Smooth muscle cell (in vitro differentiated cells): ENCODE data around the gene ITPRIP. TPM values are rescaled to one million over a fixed set of nuclear protein-coding genes. Genes with fewer than 3 reads are reported as not detected.
A peak's percentile ranks its signal among the peaks of the same experiment; 100 is the strongest.

Source experiments
- DNase-seq: peaks from one replicate; lab custom pipeline; 2025; ENCODE audit not compliant: unreplicated experiment; lab: John Stamatoyannopoulos, UW
- H2AFZ ChIP-seq: fragments of 200-600 bp; sonication (generic); 2 replicates; pipeline ENCODE4 v1.6.0; 2016; ENCODE audit warnings: antibody characterized with exemption, low read depth, mild to moderate bottlenecking
- H3F3A ChIP-seq: fragments of 200-600 bp; sonication (generic); 2 replicates; pipeline ENCODE4 v1.6.0; 2017; ENCODE audit warnings: antibody characterized with exemption, low read depth
- H3K27ac ChIP-seq: fragments of 200-600 bp; sonication (generic); 2 replicates; pipeline ENCODE4 v1.5.1; 2016; ENCODE audit warnings: low read depth, mild to moderate bottlenecking
- H3K27me3 ChIP-seq: fragments of 200-600 bp; sonication (generic); 2 replicates; pipeline ENCODE4 v1.6.1; 2016; ENCODE audit warnings: low read depth, mild to moderate bottlenecking
- H3K36me3 ChIP-seq: fragments of 200-600 bp; sonication (generic); 2 replicates; pipeline ENCODE4 v1.5.1; 2016; ENCODE audit warnings: low read depth
- H3K4me1 ChIP-seq: fragments of 200-600 bp; sonication (generic); 2 replicates; pipeline ENCODE4 v1.5.1; 2016; ENCODE audit warnings: low read depth
- H3K4me2 ChIP-seq: fragments of 200-600 bp; sonication (generic); 2 replicates; pipeline ENCODE4 v1.6.0; 2016; ENCODE audit warnings: mild to moderate bottlenecking
- H3K4me3 ChIP-seq: fragments of 200-600 bp; sonication (generic); 2 replicates; pipeline ENCODE4 v1.5.1; 2016; ENCODE audit warnings: mild to moderate bottlenecking
- H3K79me2 ChIP-seq: fragments of 200-600 bp; sonication (generic); 2 replicates; pipeline ENCODE4 v1.6.0; 2016; ENCODE audit warnings: low read depth, mild to moderate bottlenecking
- H3K9ac ChIP-seq: fragments of 200-600 bp; sonication (generic); 2 replicates; pipeline ENCODE4 v1.6.0; 2016; ENCODE audit warnings: low read depth
- H3K9me3 ChIP-seq: fragments of 200-600 bp; sonication (generic); replicated peaks from 2 replicates; pipeline ENCODE4 v1.5.1; 2016; ENCODE audit warnings: low read depth
- H4K20me1 ChIP-seq: fragments of 200-600 bp; sonication (generic); 2 replicates; pipeline ENCODE4 v1.6.0; 2016; ENCODE audit warnings: low read depth
- CTCF ChIP-seq: fragments of 200-600 bp; sonication (generic); IDR thresholded peaks from 2 replicates; pipeline ENCODE4 v1.5.1; 2017; ENCODE audit warnings: borderline replicate concordance, mild to moderate bottlenecking, antibody characterized with exemption; ENCODE audit not compliant: insufficient read depth, poor library complexity, severe bottlenecking
- WGBS: methylation state at CpG from one replicate; pipeline ENCODE4 v1.1.7; 2016; ENCODE audit warnings: low lambda C conversion rate; 5-methylcytosine and 5-hydroxymethylcytosine counted together
- polyA plus RNA-seq: library from polyadenylated mRNA; unstranded; fragments of >200 nt; fragmentation: Nextera tagmentation; extraction: Ambion mirVana; gene quantifications from 2 replicates; pipeline ENCODE4 v1.2.1, GENCODE V29; 2016
- total RNA-seq: library from RNA; depleted of rRNA; stranded (reverse); fragments of >200 nt; gene quantifications from 2 replicates; pipeline ENCODE4 v1.2.3, GENCODE V29; 2014

The ITPRIP gene
- total and polyA plus RNA-seq, 2 experiments from 2014 or later = 33.6 to 59.3 TPM

DNA sequence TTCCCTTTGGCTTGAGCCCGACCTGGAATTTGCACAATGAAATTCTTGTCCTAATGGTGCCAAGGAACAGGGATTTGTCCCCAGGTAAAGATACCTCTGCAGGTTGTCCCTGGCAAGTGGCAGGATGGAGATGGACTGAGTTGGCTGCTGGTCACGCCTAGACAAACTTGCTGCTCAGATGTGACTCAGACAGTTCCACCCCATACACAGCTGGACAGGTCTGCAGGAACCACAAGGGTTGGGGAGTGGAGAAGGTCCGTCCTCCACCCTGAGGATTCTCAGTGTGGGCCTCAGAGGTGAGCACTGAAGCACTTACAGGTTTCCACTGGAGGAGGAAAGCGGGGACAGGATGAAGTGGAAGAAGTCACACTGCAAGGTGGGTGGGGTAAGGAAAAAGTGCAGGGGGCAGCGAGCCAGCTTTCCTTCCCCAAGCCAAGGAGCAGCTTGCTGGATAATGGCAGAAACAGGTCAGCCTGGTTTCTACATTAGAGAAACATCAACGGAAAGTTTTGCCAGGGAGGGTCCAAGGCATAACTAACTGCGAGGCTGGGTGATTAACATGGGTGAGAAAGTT is 20.5 kb downstream of the ITPRIP start:
- H3K27me3 ChIP-seq = no peaks in the 10 kb centered on the region
- no peak for DNase-seq
- WGBS = 81% methylated on average over 7 of the region's 7 CpGs
- H3K27ac ChIP-seq = peak overlapping the region; percentile 53
- H2AFZ ChIP-seq = no peak overlapping the region
- H3K36me3 ChIP-seq = peaks cover 6% of the 10 kb centered on the region
- H3F3A ChIP-seq = peaks cover 12% of the 10 kb centered on the region
- no peak for TF ChIP-seq CTCF
- H3K4me2 ChIP-seq = peak overlapping the region; percentile 37
- no peak overlapping the region for H3K9ac ChIP-seq
- no peak overlapping the region for H3K4me3 ChIP-seq
- peaks cover 96% of the 10 kb centered on the region for H3K79me2 ChIP-seq
- peaks cover 6% of the 10 kb centered on the region for H3K4me1 ChIP-seq
- no peaks in the 10 kb centered on the region for H3K9me3 ChIP-seq
- peaks cover 100% of the 10 kb centered on the region for H4K20me1 ChIP-seq

DNA sequence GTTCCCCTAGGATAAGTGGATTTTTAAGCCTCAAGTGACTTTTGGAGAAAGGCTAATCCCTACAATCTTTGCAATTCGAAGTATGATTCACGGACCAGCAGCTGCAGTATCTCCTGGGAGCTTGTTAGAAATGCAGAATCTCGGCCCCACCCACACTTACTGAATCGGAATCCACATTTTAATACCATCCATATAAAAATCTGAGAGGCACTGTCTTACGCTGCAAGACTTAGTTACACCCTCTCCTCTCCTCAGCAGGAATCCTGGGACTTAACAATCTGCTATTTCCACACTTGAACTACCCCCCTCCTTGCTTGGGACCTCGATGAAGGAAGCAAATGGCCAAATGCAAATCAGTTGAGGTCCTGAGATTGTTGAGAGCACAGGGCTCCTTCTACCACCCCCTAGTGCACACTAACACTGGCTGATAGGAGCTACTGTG is 21.0 kb downstream of the ITPRIP start:
- Histone ChIP-seq H3K9ac (no peak overlapping the region), H3K9me3 (no peaks in the 10 kb centered on the region), H2AFZ (no peak overlapping the region), H3K27ac (peak overlapping the region; percentile 53), H4K20me1 (peaks cover 100% of the 10 kb centered on the region), H3K4me1 (peaks cover 6% of the 10 kb centered on the region), H3K4me3 (no peak overlapping the region), H3K36me3 (peaks cover 6% of the 10 kb centered on the region), H3K27me3 (no peaks in the 10 kb centered on the region), H3K4me2 (peak overlapping the region; percentile 37), H3K79me2 (peaks cover 96% of the 10 kb centered on the region), H3F3A (peaks cover 12% of the 10 kb centered on the region)
- TF ChIP-seq CTCF = no peak
- no peak for DNase-seq
- 30% methylated on average over 6 of the region's 6 CpGs for WGBS

DNA sequence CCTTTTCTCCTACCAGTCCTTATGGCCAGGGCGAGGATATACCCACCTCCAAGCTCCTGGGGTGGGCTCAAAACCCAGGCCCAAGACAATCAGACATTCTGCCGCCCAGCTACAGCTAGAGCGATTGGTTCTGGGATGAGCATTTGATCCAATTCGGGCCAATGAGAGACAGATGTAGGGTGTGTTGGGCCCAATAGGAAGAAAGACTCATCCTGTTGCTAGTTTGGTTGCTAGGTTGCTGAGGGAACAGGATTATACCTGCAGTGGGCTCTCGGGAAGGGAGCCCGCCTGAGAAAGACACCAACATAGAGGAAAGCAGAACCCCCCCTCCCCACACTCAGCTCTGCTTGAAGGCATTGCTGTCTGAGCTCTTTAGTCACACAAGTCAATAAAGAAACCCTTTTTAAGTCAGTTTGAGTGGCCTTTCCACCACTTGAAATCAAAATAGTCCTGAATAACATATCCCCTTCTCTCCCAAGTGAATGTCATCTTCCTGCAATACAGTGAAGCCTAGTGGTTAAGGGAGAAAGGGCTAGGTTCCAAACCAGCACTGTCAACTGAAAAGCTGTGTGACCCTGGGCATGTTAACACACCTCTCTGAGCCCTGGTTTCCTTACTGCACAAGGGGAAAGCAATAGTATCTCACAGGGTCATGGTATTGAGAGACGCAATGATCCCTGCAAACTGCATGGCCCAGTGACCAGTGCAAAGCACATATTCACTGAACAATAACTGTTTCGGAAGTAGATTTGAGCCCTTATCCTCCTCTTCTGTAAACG is 21.8 kb downstream of the ITPRIP start:
- Histone ChIP-seq H3K27me3 (no peaks in the 10 kb centered on the region), H3K4me2 (peak overlapping the region; percentile 37), H3K27ac (peak overlapping the region; percentile 53), H3F3A (peaks cover 12% of the 10 kb centered on the region), H4K20me1 (peaks cover 100% of the 10 kb centered on the region), H3K4me1 (peaks cover 6% of the 10 kb centered on the region), H3K36me3 (peaks cover 6% of the 10 kb centered on the region), H3K4me3 (no peak overlapping the region), H3K9me3 (no peaks in the 10 kb centered on the region), H2AFZ (no peak overlapping the region), H3K9ac (no peak overlapping the region), H3K79me2 (peaks cover 96% of the 10 kb centered on the region)
- DNase-seq = no peak
- 86% methylated on average over 9 of the region's 9 CpGs for WGBS
- no peak for TF ChIP-seq CTCF
